Fibroblast of gingiva (primary cell): ENCODE data around the gene ALDH1L2.
"Not testable (repeated sequence)": the region's sequence is repeated elsewhere in the genome, so short reads cannot be mapped to it uniquely, and the experiment has no call there.

Source experiments
- DNase-seq: peaks from one replicate; pipeline ENCODE4 v3.0.0-alpha.2; 2011; ENCODE audit warnings: low read depth

The ALDH1L2 gene

DNA sequence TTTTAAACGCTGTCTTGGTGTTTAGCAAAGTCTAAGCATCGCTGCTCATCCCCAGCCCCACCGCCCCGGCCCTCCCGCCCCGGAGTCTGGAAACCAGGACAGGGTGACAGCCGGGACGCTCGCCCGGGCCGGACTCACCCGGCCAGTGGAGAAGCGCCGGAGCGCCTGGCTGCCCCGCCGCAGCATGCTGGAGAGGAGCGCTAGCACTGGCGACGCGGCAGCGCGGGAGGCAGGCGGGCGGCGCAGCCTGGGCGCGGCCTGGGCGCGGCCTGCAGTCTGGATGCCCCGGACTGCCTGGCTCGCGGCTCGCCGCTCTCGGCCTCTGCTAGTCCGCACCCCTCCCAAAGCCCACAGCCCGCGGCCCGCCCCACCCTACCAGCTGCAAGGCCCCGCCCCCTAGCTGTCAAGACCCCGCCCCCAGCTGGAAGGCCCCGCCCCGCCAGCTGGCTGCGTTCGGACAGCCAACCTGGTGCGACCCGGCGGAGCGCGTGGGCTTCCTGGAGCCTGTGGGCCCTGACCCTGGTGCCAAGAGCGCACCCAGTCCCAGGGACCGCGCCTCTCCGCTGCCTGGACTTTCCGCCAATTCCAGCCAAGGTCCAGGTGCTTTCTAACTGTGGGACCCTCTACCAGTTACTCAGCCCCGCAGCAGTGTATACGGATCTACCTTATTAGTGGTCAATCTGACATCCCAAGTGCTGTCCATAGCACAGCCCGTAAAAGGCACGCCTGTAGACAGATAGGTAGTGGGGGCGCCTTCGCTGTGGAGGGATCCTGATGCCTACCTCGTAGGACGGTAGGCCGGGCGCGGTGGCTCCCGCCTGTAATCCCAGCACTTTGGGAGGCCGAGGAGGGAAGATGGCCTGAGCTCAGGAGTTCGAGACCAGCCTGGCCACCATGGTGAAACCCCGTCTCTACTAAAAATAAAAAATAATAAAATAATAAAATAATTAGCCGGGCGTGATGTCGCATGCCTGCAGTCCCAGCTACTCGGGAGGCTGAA is at the start of gene ALDH1L2:
ALDH1L2 (minus strand) TSS at position 208 of the 1,000 bp plus-strand sequence; CDS start at position 186, 22 bp downstream.
- DNase-seq = peak; percentile 93

DNA sequence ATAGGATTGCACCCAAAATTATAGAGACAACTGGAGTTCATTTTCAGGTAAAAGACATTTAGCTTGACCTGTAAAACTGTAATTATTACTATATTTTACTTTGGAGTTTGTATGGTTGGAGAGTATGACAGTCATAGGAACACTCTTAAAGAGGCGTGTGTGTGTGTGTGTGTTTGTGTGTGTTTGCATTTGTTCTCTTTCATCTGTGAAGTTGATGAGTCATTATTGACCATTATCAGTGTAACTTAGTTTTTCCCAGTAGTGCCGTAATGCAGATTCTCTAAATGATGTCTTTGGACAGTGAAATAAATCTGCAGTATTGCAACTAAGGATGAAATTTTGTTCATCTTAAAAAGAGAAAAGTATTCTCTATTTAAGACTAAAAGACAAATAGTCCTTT is 36.3 kb upstream of the ALDH1L2 start:
- DNase-seq = no peak

DNA sequence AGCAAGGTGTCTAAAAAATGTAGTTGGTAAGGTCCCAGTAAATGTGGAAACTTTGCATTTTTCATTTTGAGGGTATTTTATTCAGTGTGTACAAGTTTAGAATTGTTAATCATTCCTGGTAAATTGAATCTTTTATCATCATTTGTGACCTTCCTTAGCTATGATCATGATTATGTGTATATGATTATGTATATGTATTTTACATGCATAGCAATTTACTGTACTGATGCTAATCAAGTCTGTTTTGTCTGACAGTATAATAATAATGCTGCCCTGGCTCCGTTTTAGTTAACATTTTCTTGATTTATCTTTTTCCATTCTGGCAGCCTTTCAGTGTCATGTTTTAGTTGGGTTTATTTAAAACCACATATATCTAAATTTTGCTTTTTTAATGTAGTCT is 32.7 kb upstream of the ALDH1L2 start:
- DNase-seq = no peak

DNA sequence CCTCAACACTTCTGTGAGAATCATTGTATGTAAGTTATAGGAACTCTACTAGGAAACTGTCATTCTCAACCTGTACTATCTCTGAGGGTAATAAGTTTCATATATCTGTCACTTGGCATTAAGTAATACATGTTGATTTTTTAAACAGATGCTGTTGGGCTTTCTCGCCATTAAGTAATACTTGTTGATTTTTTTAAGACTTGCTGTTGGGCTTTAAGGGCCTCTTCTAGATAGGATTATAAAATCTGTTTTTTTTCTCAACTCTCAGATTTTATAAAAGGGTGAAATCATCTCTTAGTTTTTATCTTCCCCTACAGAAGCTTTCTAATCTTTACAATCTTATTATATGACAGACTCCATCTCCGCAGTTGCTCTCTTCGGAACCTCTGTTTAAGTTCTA is 28.8 kb upstream of the ALDH1L2 start:
- DNase-seq = no peak

DNA sequence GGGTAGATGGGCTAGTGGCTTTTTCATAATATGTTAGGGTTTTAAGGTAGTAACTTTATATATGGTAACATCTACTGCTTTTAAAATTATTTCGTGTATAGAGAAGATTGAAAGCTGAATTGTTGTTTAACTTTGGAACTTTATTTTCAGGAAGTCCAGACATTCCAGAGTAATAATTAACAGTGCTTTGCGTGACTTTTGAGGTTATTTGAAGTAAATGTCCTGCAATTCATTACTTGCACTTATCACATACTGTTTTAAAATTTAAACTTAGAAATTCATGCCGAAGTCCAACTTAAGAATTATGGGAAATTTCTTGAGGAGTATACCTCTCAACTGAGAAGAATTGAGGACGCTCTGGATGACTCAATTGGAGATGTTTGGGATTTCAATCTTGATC is 26.6 kb upstream of the ALDH1L2 start:
- no peak for DNase-seq

DNA sequence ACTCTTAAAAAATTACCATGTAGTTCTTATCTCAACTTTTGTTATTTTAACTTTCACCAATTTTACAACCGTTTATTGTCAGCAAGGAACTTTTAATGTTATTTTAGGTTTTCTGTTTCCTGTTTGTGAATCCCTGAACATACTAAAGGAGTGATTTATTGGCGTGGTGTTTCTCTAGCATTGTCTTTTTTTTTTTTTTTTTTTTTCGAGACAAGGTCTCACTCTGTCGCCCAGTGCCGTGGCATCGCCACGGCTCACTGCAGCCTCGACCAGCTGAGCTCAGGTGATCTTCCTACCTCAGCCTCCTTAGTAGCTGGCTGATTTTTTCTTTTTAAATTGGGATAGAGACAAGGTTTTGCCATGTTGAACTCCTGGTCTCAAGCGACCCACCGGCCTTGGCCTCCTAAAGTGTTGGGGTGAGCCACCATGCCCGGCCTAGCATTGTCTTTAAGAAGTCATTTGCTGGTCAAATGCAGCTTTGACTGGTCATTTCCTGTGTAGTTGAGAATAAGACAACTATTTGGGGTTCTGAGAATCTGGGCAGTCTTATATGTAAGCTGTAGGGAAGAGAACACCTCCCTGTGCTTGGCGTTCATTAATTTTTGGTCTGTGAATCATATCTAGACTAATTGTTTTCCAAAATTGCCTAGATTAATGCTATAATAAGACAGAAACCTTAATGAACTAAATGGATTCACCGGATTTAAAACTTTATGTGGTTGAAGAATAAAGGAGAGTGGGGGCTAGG is 25.4 kb upstream of the ALDH1L2 start:
- DNase-seq = no peak

DNA sequence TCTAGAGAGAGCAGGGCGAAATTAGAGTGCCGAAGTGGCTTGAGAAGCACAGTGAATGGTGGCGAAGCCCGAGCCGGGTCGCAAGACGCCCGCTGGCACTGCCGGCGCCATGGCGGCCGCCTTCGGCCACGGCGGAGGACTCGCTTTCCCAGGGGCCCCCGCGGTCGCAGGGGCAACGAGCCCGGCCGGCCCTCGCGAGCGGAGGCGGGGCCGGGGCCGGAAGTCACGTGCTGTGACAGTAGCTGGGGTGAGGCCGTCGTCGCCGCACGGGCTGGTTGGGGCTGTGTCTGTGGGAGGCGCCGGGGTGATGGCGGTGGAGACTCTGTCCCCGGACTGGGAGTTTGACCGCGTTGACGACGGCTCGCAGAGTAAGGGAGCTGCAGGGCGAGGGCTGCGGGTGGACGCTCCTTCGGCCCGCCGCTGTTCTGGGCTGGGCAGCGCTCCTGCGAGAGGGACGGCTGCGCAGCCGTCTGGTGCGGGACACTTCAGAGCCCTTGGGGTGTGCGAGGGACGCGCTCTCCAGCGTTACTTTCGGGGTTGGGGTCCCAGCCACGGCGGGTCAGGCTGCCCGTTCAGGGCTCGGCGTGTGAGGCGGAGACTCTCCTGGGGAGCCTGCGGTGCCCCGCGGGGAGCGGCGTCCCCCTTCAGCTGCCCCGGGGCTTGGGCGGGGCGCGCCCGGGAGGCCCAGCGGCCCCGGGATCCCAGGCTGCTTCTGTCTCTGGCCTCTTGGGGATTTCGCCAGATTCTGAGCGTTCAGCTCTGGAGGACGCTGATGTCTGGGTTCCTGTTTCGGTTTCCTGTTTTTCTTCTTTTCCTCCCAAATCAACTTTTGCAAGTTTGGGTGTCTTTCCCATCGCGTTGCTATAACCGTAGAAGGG is 23.5 kb upstream of the ALDH1L2 start, which contains the start of gene WASHC4:
WASHC4 (plus strand) TSS at position 238 of the 878 bp plus-strand sequence; CDS start at position 308, 70 bp downstream.
- peak; percentile 89 for DNase-seq

DNA sequence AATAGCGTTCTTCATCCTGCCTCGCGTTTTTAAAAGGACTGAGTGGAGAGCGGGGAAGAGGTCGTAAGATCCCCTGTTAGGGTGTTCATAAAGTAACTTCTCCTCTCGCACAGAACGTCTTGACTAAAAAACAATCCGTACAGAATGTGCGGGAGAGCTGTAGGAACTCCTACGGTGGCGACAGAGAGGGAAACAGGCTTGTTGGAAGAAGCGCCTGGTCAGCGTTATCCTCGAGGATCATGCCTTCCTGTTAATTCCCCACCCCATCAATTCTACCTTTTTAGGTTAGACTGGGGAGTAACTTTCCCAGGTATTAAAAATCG is 22.9 kb upstream of the ALDH1L2 start:
- peak; percentile 47 for DNase-seq

DNA sequence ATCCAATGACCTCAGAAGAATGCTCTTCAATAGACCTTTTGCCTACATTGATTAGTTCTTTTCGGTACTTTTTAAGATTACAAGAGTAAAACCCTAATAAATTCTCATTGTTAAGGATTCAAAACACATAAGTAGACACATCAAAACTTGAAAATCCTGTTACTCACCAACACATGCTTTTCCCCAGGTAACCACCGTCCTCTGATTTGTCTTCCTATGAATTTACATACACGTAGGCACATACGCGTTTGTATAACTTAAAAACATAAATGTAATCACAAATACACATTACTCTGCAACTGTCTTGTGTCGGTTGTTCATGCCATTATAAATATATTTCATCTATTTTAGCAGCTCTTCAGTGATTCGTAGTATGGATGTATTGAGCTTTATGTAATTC is 22.4 kb upstream of the ALDH1L2 start:
- no peak for DNase-seq

DNA sequence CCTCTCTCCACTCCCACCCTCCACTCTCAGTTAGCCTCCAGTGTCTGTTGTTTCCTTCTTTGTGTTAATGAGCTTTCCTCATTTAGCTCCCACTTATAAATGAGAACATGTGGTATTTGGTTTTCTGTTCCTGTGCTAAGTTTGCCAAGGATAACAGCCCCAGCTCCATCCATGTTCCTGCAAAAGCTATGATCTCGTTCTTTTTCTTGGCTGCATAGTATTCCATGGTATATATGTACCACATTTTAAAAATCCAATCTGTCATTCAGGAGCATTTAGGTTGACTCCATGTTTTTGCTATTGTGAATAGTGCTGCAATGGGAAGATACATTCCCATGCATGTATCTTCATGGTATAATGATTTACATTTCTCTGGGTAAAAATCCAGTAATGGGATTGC is 20.5 kb upstream of the ALDH1L2 start:
- no peak for DNase-seq

DNA sequence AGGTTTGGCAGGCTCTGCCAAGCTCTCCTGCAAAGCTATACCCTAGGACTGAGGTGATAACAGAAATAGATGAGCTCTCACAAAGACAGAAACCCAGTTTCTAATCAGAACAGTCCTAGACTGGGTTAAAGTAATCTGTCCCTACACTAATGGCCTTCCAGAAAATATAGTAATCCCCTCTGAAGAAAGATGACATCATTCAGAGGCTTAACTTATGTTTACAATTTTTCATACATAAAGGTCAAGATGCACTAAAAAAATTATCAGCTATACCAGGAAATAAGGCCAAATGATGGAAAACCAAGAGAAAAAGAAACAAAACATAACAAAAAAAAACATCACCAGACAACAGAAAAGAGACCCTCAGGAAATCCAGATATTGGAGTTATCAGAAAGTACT is 18.4 kb upstream of the ALDH1L2 start:
- DNase-seq = no peak

DNA sequence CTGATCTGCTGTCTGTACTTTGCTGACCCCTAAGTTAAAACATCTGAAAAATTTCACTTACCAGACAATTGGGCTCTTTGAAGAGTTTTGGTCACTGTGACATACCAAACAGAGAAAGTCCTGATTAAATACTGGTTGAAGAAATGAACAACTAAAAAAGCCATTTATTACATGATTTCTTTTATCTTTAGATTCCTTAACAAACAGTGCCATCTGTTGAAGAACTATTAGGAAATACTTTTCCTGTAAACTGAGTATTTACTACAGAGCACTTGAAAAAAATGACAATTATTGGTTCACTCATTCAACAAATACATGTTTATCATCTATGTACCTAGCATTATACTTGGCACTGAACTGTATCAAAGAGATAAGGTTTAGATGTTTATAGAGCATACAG is 16.7 kb upstream of the ALDH1L2 start:
- DNase-seq = peak; percentile 23

DNA sequence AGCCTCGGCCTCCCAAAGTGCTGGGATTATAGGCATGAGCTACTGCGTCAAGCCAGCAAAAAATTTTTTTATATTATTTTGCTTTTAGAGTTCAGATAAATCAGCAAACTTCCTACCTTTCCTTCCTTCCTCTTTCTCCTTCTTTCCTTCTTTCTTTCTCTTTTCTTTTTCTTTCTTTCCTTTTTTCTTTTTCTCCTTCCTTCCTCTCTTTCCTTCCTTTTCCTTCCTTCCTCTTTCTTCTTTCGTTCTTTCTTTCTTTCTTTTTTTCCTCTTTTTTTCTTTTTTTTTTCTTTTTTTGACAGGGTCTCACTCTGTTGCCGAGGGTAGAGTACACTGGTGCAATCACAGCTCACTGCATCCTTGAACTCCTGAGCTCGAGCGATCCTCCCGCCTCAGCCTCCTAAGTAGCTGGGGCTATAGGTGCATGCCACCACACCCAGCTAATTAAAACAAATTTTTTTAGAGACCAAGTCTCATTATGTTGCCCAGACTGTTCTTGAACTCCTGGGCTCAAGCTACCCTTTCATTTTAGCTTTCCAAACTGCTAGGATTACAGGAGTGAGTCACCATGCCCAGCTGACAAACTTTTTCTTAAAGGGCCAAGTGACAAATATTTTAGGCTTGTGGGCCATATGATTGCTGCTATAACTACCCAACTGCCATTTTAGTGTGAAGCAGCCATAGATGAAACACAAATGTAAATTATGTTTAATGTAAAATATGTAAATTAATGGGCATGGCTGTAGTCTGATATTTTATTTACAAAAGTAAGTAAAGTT is 16.1 kb upstream of the ALDH1L2 start:
- peak; percentile 59 for DNase-seq

DNA sequence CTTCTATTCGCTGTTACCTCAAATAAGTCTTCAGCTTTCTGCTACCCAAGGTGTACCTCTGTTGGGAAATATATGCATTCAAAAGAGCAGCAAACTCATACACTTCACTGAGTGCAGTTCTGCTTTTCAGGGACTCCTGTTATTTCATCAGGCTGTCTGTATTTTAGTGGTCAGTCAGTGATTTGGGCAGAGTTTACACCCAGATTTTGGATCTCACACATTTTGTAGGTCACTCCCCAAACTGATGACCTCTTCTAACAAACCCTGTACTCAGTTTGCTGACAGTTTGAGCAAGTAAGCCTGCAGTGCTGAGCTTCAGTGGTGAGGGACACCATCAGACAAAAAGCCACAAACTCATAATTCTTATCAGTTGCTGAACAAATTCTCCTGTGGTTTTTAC is 15.1 kb upstream of the ALDH1L2 start:
- DNase-seq = no peak

DNA sequence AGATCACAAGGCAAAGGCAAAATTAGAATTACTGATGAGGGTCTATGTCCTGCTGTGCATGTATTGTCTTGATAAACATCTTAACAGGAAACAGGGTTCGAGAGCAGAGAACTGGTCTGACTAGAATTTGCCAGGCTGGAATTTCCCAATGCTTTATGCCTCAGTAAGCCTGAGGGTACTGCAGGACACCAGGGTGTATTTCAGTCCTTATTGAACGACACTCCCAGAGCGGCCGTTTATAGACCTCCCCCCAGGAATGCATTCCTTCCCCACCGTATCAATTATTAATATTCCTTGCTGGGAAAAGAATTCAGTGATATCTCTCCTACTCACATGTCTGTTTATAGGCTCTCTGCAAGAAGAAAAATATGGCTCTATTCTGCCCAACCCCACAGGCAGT is 11.1 kb upstream of the ALDH1L2 start:
- DNase-seq = not testable (repeated sequence)

DNA sequence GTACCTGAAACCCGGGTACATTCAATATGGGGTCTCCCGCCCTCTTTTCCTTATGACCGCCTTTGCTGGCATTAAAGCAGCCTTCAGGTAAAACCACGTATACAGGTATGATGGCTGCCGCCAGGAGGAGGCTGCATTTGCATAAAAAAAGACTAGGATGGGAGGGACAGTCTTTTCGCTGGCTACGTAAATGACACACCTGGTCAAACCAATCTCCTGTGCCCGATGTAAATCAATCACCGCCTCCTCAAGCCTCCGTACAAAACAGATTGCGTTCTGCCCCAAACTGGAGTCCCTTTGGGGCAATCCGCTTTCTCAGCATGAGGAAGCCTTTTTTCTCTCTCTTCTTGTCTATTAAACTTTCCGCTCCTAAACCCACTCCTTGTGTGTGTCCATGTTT is 8.1 kb upstream of the ALDH1L2 start:
- no peak for DNase-seq

DNA sequence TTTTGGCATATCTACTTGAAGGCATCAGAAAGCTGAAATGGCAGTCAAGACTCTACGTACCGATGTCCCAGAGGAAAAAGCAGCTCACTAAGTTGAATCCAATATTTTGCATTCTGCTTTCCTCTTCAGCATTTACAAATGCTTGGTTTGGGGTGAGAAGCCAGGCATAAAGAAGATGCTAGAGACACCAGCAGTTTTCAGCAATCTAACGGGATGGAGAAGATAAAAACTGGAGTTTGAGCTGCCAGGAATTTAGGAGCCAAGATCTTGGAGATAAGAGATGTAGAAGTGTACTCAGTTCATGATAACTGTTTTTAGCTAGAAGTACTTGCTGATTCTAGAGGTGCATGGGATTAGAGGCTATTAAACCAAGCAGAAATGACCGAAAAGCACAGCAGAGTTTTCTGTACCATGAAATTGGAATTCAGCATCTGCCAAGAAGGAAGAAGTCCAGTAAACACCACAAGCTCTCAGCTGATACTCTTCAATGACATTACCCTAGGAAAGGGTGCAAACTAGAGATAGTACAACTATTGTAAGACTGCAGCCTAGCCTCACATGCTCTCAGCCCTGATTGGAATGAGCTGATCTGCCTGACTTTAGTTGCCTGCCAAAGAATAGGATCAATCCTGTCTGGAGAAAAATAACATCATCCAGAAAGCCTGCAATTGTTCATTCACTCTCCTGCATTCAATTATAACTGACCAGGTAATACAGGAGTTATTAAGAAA is 7.4 kb upstream of the ALDH1L2 start:
- DNase-seq = no peak

DNA sequence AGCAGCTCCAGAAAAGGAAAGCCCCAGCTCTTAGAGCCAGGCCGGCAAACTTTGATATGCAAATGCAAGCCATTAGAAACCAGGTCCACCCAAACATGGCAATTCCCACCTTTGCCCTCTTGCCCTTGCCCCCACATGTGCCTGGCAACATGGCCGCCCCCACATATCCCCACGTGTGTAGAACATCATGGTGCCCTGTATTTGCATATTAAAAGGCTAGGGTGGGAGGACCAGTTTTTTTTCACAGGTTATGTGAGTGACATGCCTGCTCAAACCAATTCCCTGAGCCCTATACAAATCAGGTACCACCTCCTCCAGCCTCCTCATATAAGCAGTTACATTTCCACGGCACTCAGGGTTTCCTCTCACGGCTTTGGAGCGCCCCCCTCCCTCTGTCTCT is 6.1 kb upstream of the ALDH1L2 start:
- no peak for DNase-seq

DNA sequence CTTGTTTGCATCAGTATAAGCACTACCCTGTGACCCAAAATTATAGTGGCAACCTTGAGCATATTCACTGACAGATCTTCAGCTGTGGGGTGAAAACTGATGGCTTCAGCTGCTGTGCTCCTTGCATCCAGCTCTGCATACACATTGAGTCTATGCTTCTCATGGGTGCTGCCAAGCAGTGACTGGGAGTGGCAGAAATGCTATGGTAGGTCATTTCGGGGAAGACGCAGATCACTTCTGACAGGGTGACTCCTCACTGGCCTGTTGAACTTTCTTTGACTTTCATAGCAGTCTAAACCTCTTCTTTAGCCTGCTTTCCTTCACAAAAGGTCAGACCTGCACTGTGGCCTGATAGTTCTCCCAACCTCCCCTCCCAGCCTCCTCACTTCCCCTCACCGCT is 5.6 kb upstream of the ALDH1L2 start:
- no peak for DNase-seq

DNA sequence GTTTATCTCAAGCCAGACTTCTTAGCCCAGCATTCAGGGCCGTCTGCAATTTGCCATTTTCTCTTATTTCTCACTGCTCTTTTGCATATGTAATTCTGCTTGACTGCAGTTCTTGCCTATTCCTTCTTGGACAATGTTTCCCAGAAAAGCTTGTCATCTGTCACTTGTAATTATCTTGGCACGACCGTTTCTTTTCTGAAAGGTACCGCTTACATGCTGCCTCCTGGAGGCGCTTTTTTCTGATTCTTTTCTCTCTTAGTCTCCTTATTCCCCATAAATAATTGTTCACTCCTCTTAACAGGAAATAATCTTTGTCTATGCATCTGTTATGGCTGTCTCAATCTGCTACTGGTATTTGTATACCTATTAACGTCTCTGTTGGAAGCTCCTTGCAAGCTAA is 1.2 kb upstream of the ALDH1L2 start:
- DNase-seq = no peak
